Dendritic cell treated with granulocyte-macrophage colony-stimulating factor and Interleukin-4, amounts not matched to agents 40 ng/mL and 50 ng/mL, for 4 days (primary cell): ENCODE data around the gene C17orf100.
"Not testable (repeated sequence)": the region's sequence is repeated elsewhere in the genome, so short reads cannot be mapped to it uniquely, and the experiment has no call there.

ENCODE experiments used
- H3K27ac Mint-ChIP-seq: one replicate; pipeline ENCODE4 v1.8.0; 2022; ENCODE audit warnings: mild to moderate bottlenecking, mixed read lengths
- H3K27me3 Mint-ChIP-seq: one replicate; pipeline ENCODE4 v1.8.0; 2022; ENCODE audit warnings: mild to moderate bottlenecking, mixed read lengths
- H3K36me3 Mint-ChIP-seq: one replicate; pipeline ENCODE4 v1.8.0; 2022; ENCODE audit warnings: low read depth, mixed read lengths
- H3K4me1 Mint-ChIP-seq: one replicate; pipeline ENCODE4 v1.8.0; 2022; ENCODE audit warnings: low read depth, mixed read lengths
- H3K4me3 Mint-ChIP-seq: one replicate; pipeline ENCODE4 v1.8.0; 2022; ENCODE audit warnings: mild to moderate bottlenecking, moderate library complexity, mixed read lengths
- H3K9me3 Mint-ChIP-seq: one replicate; pipeline ENCODE4 v1.8.0; 2022; ENCODE audit warnings: mixed read lengths
- intact Hi-C: fragments of 100-400 bp; cut with micrococcal nuclease; formaldehyde crosslinking; loops from one replicate; pipeline ENCODE4 v1.15.0; 2022

C17orf100 gene

GRCh38 chr17:6682339-6682738 lies 30.8 kb downstream of the C17orf100 start:
- Mint-ChIP-seq H3K4me3 (no peak overlapping the region), H3K4me1 (no peaks in the 10 kb centered on the region), H3K9me3 (no peaks in the 10 kb centered on the region), H3K36me3 (no peaks in the 10 kb centered on the region), H3K27ac (no peak overlapping the region), H3K27me3 (peaks cover 67% of the 10 kb centered on the region)
- intact Hi-C loops, result no loop called here

DNA sequence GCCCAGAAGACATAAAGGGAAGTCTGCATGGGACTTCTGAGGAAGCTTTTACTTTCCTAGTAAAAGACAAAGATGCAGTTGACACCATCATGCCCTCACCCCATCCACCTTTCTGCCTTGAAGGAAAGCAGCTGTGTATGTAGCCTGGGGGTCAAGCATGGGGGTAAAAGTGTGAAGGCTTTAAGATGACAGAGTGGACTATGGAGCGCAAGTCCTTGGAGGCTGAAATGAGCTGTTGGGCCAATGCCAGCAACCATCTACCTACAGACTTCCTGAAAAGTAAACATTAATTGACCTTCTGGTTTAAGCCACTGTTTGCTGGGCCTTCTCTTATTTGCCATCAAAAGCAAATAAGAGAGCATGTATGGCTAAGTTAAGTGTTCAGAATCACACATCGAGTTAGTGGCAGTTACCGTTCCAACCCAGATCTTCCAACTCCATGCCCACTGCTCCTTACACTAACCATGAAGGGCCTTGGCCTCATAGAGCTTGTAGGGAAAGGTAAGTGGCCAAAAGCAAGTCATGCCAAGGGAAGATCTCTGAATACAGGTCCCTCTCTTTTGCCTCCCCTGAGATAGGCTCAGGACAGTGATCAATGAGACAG lies 31.6 kb downstream of the C17orf100 start:
- Mint-ChIP-seq H3K36me3 (no peaks in the 10 kb centered on the region), H3K9me3 (no peaks in the 10 kb centered on the region), H3K4me3 (no peak overlapping the region), H3K4me1 (no peaks in the 10 kb centered on the region), H3K27ac (no peak overlapping the region), H3K27me3 (peaks cover 63% of the 10 kb centered on the region)
- intact Hi-C loops, result no loop called here

DNA sequence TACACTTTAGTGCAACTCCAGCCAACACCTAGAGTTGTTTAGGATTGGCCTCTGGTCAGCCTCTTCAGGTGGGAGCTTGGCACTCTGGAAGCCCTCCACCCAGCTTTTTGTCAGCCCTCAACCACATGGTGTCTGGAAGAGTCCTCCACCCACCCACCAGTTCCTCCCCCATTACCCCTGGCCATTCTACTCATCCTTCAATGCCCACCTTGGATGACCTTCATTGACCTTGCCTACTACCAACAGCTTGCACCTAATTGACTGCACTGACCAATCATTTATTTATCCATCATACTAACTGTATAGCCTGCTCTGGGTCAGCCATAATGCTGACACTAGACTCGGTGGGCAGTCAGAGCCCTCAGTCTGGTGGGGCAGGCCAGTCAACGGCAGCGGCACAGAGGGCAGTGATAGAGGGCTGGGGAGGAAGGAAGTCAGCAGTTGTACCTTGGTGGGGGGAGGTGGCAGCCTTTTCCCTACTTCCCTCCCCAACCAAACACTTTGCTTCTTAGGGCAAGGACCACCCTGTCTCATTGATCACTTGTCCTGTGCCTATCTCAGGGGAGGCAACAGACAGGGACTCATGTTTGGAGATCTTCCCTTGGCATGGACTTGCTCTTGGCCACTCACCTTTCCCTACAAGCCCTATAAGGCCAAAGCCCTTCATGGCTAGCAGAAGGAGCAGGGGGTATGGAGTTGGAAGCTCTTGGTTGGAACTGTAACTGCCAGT lies 32.3 kb downstream of the C17orf100 start:
- Mint-ChIP-seq H3K27me3 (peaks cover 56% of the 10 kb centered on the region), H3K9me3 (no peaks in the 10 kb centered on the region), H3K4me3 (no peak overlapping the region), H3K27ac (no peak overlapping the region), H3K4me1 (no peaks in the 10 kb centered on the region), H3K36me3 (no peaks in the 10 kb centered on the region)
- intact Hi-C loops, result no loop called here

DNA sequence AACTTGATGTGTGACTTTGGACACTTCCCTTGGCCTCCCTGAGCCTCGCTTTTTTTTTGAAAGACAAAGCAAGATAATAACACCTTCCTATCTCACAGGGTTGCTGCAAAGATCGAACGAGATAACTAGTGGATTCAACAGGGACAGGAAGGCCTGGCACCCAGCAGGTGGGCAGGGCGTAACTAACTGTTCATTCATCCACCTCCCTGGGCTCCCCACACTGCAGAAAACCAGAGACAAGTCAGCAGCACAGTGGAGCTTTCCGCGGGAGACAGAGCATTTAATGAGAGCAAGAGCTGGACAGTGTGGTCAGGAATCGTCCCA lies 32.9 kb downstream of the C17orf100 start:
- no peak overlapping the region for H3K27ac Mint-ChIP-seq
- H3K4me3 Mint-ChIP-seq, result no peak overlapping the region
- H3K36me3 Mint-ChIP-seq, result no peaks in the 10 kb centered on the region
- intact Hi-C loops, result no loop called here
- H3K27me3 Mint-ChIP-seq, result peaks cover 56% of the 10 kb centered on the region
- H3K4me1 Mint-ChIP-seq, result no peaks in the 10 kb centered on the region
- H3K9me3 Mint-ChIP-seq, result no peaks in the 10 kb centered on the region

DNA sequence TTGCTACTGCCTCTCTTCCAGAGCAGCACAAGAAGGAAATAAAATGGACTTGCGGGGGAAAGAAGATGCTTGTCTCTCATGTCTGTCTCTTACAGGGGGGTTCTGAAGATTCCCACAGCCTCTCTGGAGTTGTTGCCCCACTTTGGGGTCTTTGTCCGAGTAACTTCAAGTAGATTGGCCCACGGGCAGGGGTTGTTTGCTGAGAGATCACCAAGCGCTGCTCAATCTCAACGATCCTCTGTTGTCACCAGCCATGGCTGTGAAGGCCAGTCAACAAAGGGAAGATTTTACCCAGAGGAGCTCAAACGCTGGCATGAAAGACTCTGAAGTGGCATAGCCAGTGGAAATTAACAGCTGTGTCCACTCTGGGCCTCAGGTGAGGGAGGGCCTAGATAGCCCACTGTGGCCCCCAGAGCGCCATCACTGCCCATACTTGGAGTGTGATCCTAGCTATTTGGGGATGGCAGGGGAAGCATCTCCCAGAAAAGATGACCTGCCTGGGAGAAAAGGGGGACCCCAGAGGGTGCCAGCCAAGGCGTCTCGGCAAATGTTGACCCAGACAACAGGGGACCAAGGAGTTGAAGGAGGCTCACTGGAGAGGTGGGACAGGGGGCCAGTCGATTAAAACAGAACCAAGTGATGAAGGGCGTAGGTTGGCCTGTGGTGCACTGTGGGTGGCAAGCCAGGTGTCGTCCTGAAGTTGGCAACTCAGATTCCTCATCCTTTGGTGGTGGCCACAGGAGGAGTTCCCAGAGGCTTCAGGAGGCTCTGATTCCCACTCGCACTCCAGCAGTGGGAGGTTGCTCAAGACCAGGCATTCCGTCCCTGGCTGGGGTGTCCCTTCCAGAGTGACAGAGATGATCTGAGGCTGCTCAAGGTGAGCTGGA lies 33.6 kb downstream of the C17orf100 start:
- H3K27ac Mint-ChIP-seq, result no peak overlapping the region
- peaks cover 55% of the 10 kb centered on the region for H3K27me3 Mint-ChIP-seq
- intact Hi-C loops, result no loop called here
- no peaks in the 10 kb centered on the region for H3K36me3 Mint-ChIP-seq
- H3K4me1 Mint-ChIP-seq, result no peaks in the 10 kb centered on the region
- no peaks in the 10 kb centered on the region for H3K9me3 Mint-ChIP-seq
- no peak overlapping the region for H3K4me3 Mint-ChIP-seq

DNA sequence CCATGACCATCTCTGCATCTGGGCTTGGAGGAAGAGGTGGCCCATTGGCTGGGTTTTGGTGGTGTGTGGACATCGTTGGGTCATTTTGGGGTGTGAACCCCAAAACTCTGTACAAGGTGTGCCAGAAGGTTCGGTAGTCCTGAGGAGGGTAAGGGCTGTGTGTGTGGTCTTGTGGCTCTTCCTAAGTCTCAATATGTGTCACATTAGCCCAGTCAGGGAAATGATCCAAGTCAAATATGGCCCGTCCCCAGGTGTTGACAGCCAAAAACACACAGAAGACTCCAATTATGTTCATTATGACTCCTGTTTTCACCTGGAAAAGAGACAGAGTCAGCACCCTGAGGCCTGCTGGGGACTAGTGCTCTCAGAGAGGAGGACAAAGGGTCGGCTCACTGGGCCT lies 34.5 kb downstream of the C17orf100 start:
- Mint-ChIP-seq H3K4me3 (no peak overlapping the region), H3K4me1 (no peaks in the 10 kb centered on the region), H3K27ac (no peak overlapping the region), H3K27me3 (peaks cover 56% of the 10 kb centered on the region), H3K9me3 (no peaks in the 10 kb centered on the region), H3K36me3 (no peaks in the 10 kb centered on the region)
- intact Hi-C loops, result no loop called here

- H3K9me3 Mint-ChIP-seq, result no peaks in the 10 kb centered on the region
- H3K27me3 Mint-ChIP-seq, result peaks cover 54% of the 10 kb centered on the region
- no peaks in the 10 kb centered on the region for H3K36me3 Mint-ChIP-seq
- intact Hi-C loops, result no loop called here
- H3K4me1 Mint-ChIP-seq, result no peaks in the 10 kb centered on the region
- H3K27ac Mint-ChIP-seq, result no peak overlapping the region
- H3K4me3 Mint-ChIP-seq, result no peak overlapping the region
These were observed 37.4 kb downstream of the C17orf100 start for GRCh38 chr17:6688944-6689343.

DNA sequence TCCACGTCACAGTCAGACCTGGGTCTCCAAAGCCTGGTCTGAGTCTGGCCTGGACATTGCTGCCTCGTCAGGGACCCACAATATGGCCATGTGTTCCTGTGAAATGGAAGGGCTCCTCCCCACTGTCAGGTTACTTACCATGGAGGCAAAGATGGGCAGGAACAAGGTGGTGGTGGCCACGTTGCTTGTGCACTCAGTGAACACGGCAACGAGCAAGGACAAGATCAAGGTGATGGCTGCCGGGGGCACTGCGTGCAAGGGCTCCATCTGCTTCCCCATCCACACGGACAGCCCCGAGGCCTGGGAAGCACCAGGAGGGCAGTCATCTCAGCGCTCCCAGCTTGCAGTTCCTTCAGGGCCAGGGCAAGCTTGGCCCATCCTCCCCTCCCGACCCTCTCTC lies 39.1 kb downstream of the C17orf100 start:
- H3K27ac Mint-ChIP-seq, result no peak overlapping the region
- H3K4me3 Mint-ChIP-seq, result no peak overlapping the region
- H3K9me3 Mint-ChIP-seq, result no peaks in the 10 kb centered on the region
- H3K36me3 Mint-ChIP-seq, result no peaks in the 10 kb centered on the region
- H3K27me3 Mint-ChIP-seq, result peaks cover 52% of the 10 kb centered on the region
- H3K4me1 Mint-ChIP-seq, result no peaks in the 10 kb centered on the region
- intact Hi-C loops, result no loop called here

DNA sequence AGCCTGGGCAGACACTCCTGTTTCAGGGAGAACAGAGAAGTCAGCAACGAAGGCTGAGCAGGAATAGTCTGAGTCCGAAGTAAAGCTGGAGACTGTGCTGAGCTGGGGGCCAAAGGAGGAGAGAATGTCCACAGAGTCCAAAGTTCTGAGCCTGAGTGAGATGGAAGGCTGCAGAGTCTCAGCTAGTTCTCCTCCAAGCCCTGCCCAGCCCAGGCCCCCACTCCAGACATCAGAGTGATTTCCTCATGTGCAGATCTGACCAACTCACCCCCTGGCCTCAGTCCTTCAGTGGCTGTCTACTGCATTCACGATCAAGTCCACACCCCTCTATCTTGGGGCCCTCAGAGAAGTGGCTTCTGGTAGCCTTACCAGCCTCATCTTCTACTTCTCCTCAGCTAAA lies 40.0 kb downstream of the C17orf100 start:
- Mint-ChIP-seq H3K4me3 (no peak overlapping the region), H3K27ac (no peak overlapping the region), H3K9me3 (no peaks in the 10 kb centered on the region), H3K36me3 (no peaks in the 10 kb centered on the region), H3K4me1 (no peaks in the 10 kb centered on the region), H3K27me3 (peaks cover 56% of the 10 kb centered on the region)
- intact Hi-C loops, result no loop called here

- H3K4me3 Mint-ChIP-seq, intact Hi-C loops, H3K36me3 Mint-ChIP-seq, H3K27ac Mint-ChIP-seq, H3K4me1 Mint-ChIP-seq, H3K9me3 Mint-ChIP-seq: not testable (repeated sequence)
- H3K27me3 Mint-ChIP-seq, result peaks cover 52% of the 10 kb centered on the region
These were observed 40.4 kb downstream of the C17orf100 start for GRCh38 chr17:6691958-6692357.

GRCh38 chr17:6695051-6695450 lies 43.5 kb downstream of the C17orf100 start:
- no peaks in the 10 kb centered on the region for H3K9me3 Mint-ChIP-seq
- H3K4me3 Mint-ChIP-seq, result no peak overlapping the region
- no peaks in the 10 kb centered on the region for H3K4me1 Mint-ChIP-seq
- peaks cover 44% of the 10 kb centered on the region for H3K27me3 Mint-ChIP-seq
- no peaks in the 10 kb centered on the region for H3K36me3 Mint-ChIP-seq
- intact Hi-C loops, result no loop called here
- no peak overlapping the region for H3K27ac Mint-ChIP-seq

DNA sequence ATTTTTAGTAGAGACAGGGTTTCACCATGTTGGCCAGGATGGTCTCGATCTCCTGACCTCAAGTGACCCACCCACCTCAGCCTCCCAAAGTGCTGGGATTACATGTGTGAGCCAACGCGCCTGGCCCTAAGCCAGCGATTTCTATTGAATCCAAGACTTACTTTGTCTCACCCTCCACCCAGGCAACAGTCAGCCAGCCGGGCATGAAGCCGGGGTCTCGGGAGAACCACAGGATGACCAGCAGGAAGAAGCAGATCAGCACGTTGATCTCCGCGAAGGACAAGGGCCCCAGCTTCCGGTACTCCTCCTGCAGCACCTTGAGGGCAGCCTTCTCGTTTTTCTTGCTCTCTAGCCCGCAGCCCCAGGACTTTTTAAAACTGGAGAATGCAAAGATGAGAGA lies 44.0 kb downstream of the C17orf100 start:
- no peaks in the 10 kb centered on the region for H3K4me1 Mint-ChIP-seq
- intact Hi-C loops, result no loop called here
- no peak overlapping the region for H3K4me3 Mint-ChIP-seq
- H3K27ac Mint-ChIP-seq, result no peak overlapping the region
- no peaks in the 10 kb centered on the region for H3K9me3 Mint-ChIP-seq
- H3K36me3 Mint-ChIP-seq, result no peaks in the 10 kb centered on the region
- peaks cover 42% of the 10 kb centered on the region for H3K27me3 Mint-ChIP-seq

- H3K4me1 Mint-ChIP-seq, result no peaks in the 10 kb centered on the region
- no peak overlapping the region for H3K4me3 Mint-ChIP-seq
- H3K27me3 Mint-ChIP-seq, result peaks cover 34% of the 10 kb centered on the region
- no peaks in the 10 kb centered on the region for H3K9me3 Mint-ChIP-seq
- H3K27ac Mint-ChIP-seq, result no peak overlapping the region
- H3K36me3 Mint-ChIP-seq, result no peaks in the 10 kb centered on the region
- intact Hi-C loops, result no loop called here
These were observed 45.3 kb downstream of the C17orf100 start for GRCh38 chr17:6696906-6697305.

GRCh38 chr17:6698004-6698403 lies 46.4 kb downstream of the C17orf100 start:
- no peaks in the 10 kb centered on the region for H3K4me1 Mint-ChIP-seq
- H3K36me3 Mint-ChIP-seq, result no peaks in the 10 kb centered on the region
- intact Hi-C loops, result no loop called here

More at GRCh38 chr17:6698004-6698403, 46.4 kb downstream of the C17orf100 start:
- Mint-ChIP-seq H3K9me3 (no peaks in the 10 kb centered on the region), H3K27ac (no peak overlapping the region), H3K4me3 (no peak overlapping the region), H3K27me3 (peaks cover 29% of the 10 kb centered on the region)
